CD14-positive monocyte (primary cell): ENCODE measurements around the gene WDR33. TPM values are rescaled to one million over a fixed set of nuclear protein-coding genes. Genes with fewer than 3 reads are reported as not detected.
A peak's percentile ranks its signal among the peaks of the same experiment; 100 is the strongest.
"Not testable (repeated sequence)": the region's sequence is repeated elsewhere in the genome, so short reads cannot be mapped to it uniquely, and the experiment has no call there.

Experiments used
- DNase-seq, 3 donors: peaks; one replicate each; pipeline ENCODE4 v3.0.0-alpha.2; 2011 to 2022
- H2AFZ ChIP-seq: 2 replicates; pipeline ENCODE4 v1.6.0; 2012; ENCODE audit warnings: mild to moderate bottlenecking, low read depth, low read length, inconsistent platforms; ENCODE audit not compliant: insufficient read depth, poor library complexity, severe bottlenecking
- H3K27ac ChIP-seq, 2 donors: 1 replicate in 1 of 2; 2 replicates in 1 of 2; pipeline ENCODE4 v1.5.1; 2012 to 2013; ENCODE audit warnings: low read length in 2 of 2, control low read depth in 1 of 2, inconsistent platforms in 1 of 2, low read depth in 1 of 2, mild to moderate bottlenecking in 1 of 2
- H3K27me3 ChIP-seq, 2 donors: one replicate each; pipeline versions ENCODE4 v1.6.0 to v1.6.1; 2011 to 2013; ENCODE audit warnings: low read length in 2 of 2; ENCODE audit not compliant: control insufficient read depth in 2 of 2, insufficient read depth in 2 of 2
- H3K36me3 ChIP-seq, 2 donors: replicated peaks in 1 of 2; 1 replicate in 1 of 2; 2 replicates in 1 of 2; pipeline versions ENCODE4 v1.5.1 to v1.6.1; 2012 to 2013; ENCODE audit warnings: low read length in 2 of 2, control low read depth in 1 of 2, inconsistent platforms in 1 of 2, mild to moderate bottlenecking in 1 of 2; ENCODE audit not compliant: insufficient read depth in 2 of 2, control insufficient read depth in 1 of 2
- H3K4me1 ChIP-seq, 2 donors: 1 replicate in 1 of 2; 2 replicates in 1 of 2; pipeline versions ENCODE4 v1.5.1 to v1.6.1; 2012 to 2013; ENCODE audit warnings: low read length in 2 of 2, control low read depth in 1 of 2, inconsistent platforms in 1 of 2, mild to moderate bottlenecking in 1 of 2, moderate library complexity in 1 of 2; ENCODE audit not compliant: insufficient read depth in 2 of 2, control insufficient read depth in 1 of 2
- H3K4me2 ChIP-seq: replicated peaks from 2 replicates; pipeline ENCODE3; 2012; ENCODE audit warnings: low read length, moderate library complexity, mild to moderate bottlenecking; ENCODE audit not compliant: poor library complexity, severe bottlenecking; ENCODE audit errors: extremely low read depth
- H3K4me3 ChIP-seq, 3 experiments: fragments of 200-600 bp in 1 of 3; sonication (generic) in 1 of 3; replicated peaks in 1 of 3; 1 replicate in 2 of 3; 2 replicates in 1 of 3; pipeline ENCODE4 v1.5.1; 2011 to 2013; ENCODE audit warnings: low read length in 3 of 3, mild to moderate bottlenecking in 3 of 3, control low read depth in 2 of 3, low read depth in 2 of 3, inconsistent platforms in 1 of 3, moderate library complexity in 1 of 3
- H3K79me2 ChIP-seq: 2 replicates; pipeline ENCODE4 v1.6.0; 2012; ENCODE audit warnings: mild to moderate bottlenecking, control low read depth, inconsistent platforms, low read length, moderate library complexity; ENCODE audit not compliant: insufficient read depth
- H3K9ac ChIP-seq: 2 replicates; pipeline ENCODE4 v1.6.0; 2017; ENCODE audit warnings: low read length, mild to moderate bottlenecking; ENCODE audit not compliant: insufficient read depth, poor library complexity, severe bottlenecking
- H3K9me3 ChIP-seq, 2 donors: replicated peaks in 1 of 2; 1 replicate in 1 of 2; 2 replicates in 1 of 2; pipeline versions ENCODE4 v1.5.1 to v1.6.1; 2012 to 2013; ENCODE audit warnings: low read length in 2 of 2, control low read depth in 1 of 2; ENCODE audit not compliant: control insufficient read depth in 1 of 2, insufficient read depth in 1 of 2
- H4K20me1 ChIP-seq: 2 replicates; pipeline ENCODE4 v1.6.0; 2012; ENCODE audit warnings: mild to moderate bottlenecking, low read length, control low read depth, moderate library complexity; ENCODE audit not compliant: insufficient read depth
- H3K27ac Mint-ChIP-seq, 7 donors: one replicate each; pipeline ENCODE4 v1.8.0; 2020; ENCODE audit warnings: mild to moderate bottlenecking in 7 of 7, mixed read lengths in 7 of 7, moderate library complexity in 6 of 7, inconsistent platforms in 2 of 7
- H3K27me3 Mint-ChIP-seq, 3 donors: one replicate each; pipeline ENCODE4 v1.8.0; 2021 to 2022; ENCODE audit warnings: low read depth in 3 of 3, mild to moderate bottlenecking in 3 of 3, mixed read lengths in 3 of 3, moderate library complexity in 3 of 3, inconsistent platforms in 1 of 3
- H3K36me3 Mint-ChIP-seq, 2 donors: one replicate each; pipeline ENCODE4 v1.8.0; 2020; ENCODE audit warnings: mixed read lengths in 2 of 2, inconsistent platforms in 1 of 2, mild to moderate bottlenecking in 1 of 2
- H3K4me1 Mint-ChIP-seq: one replicate; pipeline ENCODE4 v1.8.0; 2020; ENCODE audit warnings: mild to moderate bottlenecking, mixed read lengths
- H3K4me3 Mint-ChIP-seq, 2 donors: one replicate each; pipeline ENCODE4 v1.8.0; 2020; ENCODE audit warnings: mild to moderate bottlenecking in 2 of 2, mixed read lengths in 2 of 2, moderate library complexity in 1 of 2
- H3K9me3 Mint-ChIP-seq, 7 donors: one replicate each; pipeline ENCODE4 v1.8.0; 2020 to 2022; ENCODE audit warnings: mixed read lengths in 7 of 7, mild to moderate bottlenecking in 6 of 7, moderate library complexity in 6 of 7, inconsistent platforms in 2 of 7
- CTCF ChIP-seq: fragments of 200-600 bp; IDR thresholded peaks from one replicate; pipeline ENCODE4 v1.8.0; 2022; ENCODE audit warnings: antibody characterized with exemption, mild to moderate bottlenecking
- WGBS: methylation state at CpG from one replicate; pipeline ENCODE4 v1.1.5; 2013; ENCODE audit warnings: missing lambda C conversion rate; ENCODE audit not compliant: insufficient coverage; 5-methylcytosine and 5-hydroxymethylcytosine counted together
- intact Hi-C, 2 donors: fragments of 100-400 bp; cut with micrococcal nuclease; formaldehyde crosslinking; loops; one replicate each; pipeline versions ENCODE4 v1.15.0 to v1.15.1; 2023
- polyA plus RNA-seq, 3 donors: library from polyadenylated mRNA; depleted of rRNA in 1 of 3; unstranded in 2 of 3; stranded (reverse) in 1 of 3; fragments of 300-500 nt in 2 of 3; fragments of >200 nt in 1 of 3; fragmentation: Illumina TruSeq in 2 of 3; gene quantifications; 1 replicate in 2 of 3; 2 replicates in 1 of 3; pipeline ENCODE4 v1.2.3, GENCODE V29; 2012 to 2021

The WDR33 gene
- polyA plus RNA-seq, 3 donors, result 12.5 to 19.6 (median 12.6) TPM

- Mint-ChIP-seq H3K9me3 (peaks cover 0 to 2% (median 0%) of the 10 kb centered on the region in 7 donors), H3K27me3 (peaks cover 0 to 1% (median 0%) of the 10 kb centered on the region in 3 donors), H3K36me3 (peaks cover 7 to 30% of the 10 kb centered on the region in 2 donors), H3K4me1 (peaks cover 57% of the 10 kb centered on the region), H3K27ac (peak overlapping the region in 6 of 7 donors; percentile 2 to 84 (median 58)), H3K4me3 (no peak overlapping the region)
- Histone ChIP-seq H3K9ac (peak overlapping the region; percentile 15), H3K27ac (peak overlapping the region in 1 of 2 donors; percentile 39), H3K4me3 (no peak overlapping the region), H3K27me3 (no peaks in the 10 kb centered on the region), H3K36me3 (peaks cover 0 to 15% of the 10 kb centered on the region in 2 donors), H3K79me2 (peaks cover 100% of the 10 kb centered on the region), H3K9me3 (no peaks in the 10 kb centered on the region), H4K20me1 (peaks cover 99% of the 10 kb centered on the region), H2AFZ (no peak overlapping the region), H3K4me1 (peaks cover 21 to 25% of the 10 kb centered on the region in 2 donors), H3K4me2 (no peak overlapping the region)
- intact Hi-C loops, result no loop called here
- DNase-seq, result no peak
- WGBS, result 60% methylated on average over 1 of the region's 2 CpGs
- TF ChIP-seq CTCF, result no peak
Observed at GRCh38 chr2:127796389-127796788, 14.6 kb downstream of the WDR33 start.

- H3K9me3 ChIP-seq, H3K27me3 Mint-ChIP-seq, H2AFZ ChIP-seq, H3K9me3 Mint-ChIP-seq, intact Hi-C loops, H3K9ac ChIP-seq, H3K27me3 ChIP-seq, H3K36me3 ChIP-seq: not testable (repeated sequence)
- Histone ChIP-seq H3K27ac (peak overlapping the region; percentile 18 to 65), H3K4me1 (peaks cover 21 to 25% of the 10 kb centered on the region in 2 donors), H3K4me3 (peak overlapping the region in 1 of 3 experiments; percentile 25), H4K20me1 (peaks cover 99% of the 10 kb centered on the region), H3K79me2 (peaks cover 100% of the 10 kb centered on the region), H3K4me2 (peak overlapping the region; percentile 36)
- H3K4me3 Mint-ChIP-seq, result peak overlapping the region; percentile 16 to 51
- WGBS, result no CpG with 5 or more reads among the region's 6 CpGs
- H3K27ac Mint-ChIP-seq, result peak overlapping the region; percentile 67 to 89 (median 82)
- peaks cover 6 to 20% of the 10 kb centered on the region in 2 donors for H3K36me3 Mint-ChIP-seq
- peak; percentile 9 to 35 (median 19) for DNase-seq
- peaks cover 43% of the 10 kb centered on the region for H3K4me1 Mint-ChIP-seq
Observed at GRCh38 chr2:127794901-127795300, 16.1 kb downstream of the WDR33 start.
